Posterior cingulate gyrus (tissue), 11 donors: Measurements from ENCODE around the gene MPRIP.
"Not testable (repeated sequence)": the region's sequence is repeated elsewhere in the genome, so short reads cannot be mapped to it uniquely, and the experiment has no call there.

Source experiments
- DNase-seq, 10 donors: peaks; one replicate each; pipeline versions ENCODE4 v3.0.0 to v3.0.0-alpha.2; 2020 to 2021; ENCODE audit warnings: mixed read lengths in 3 of 10
- intact Hi-C: fragments of 100-400 bp; cut with DNase I; formaldehyde crosslinking; loops from one replicate; pipeline ENCODE4 v1.15.1; 2023

The MPRIP gene

GRCh38 chr17:17170346-17170985, 128.2 kb downstream of the MPRIP start:
- intact Hi-C loops, result no loop called here
- peak in 2 of 10 donors; percentile 57 to 77 for DNase-seq

GRCh38 chr17:17171186-17171585, 128.9 kb downstream of the MPRIP start:
- intact Hi-C loops, result no loop called here
- peak in 1 of 10 donors; percentile 35 for DNase-seq

- intact Hi-C loops, result no loop called here
These were observed 130.0 kb downstream of the MPRIP start for GRCh38 chr17:17172001-17172939.

GRCh38 chr17:17172990-17173389, 130.7 kb downstream of the MPRIP start:
- intact Hi-C loops, result no loop called here
- peak in 3 of 10 donors; percentile 5 to 59 (median 30) for DNase-seq

More at GRCh38 chr17:17172001-17172939, 130.0 kb downstream of the MPRIP start:
- DNase-seq, result peak in 3 of 10 donors; percentile 44 to 78 (median 72)

- peak in 2 of 10 donors; percentile 61 to 64 for DNase-seq
- intact Hi-C loops, result no loop called here
These were observed 131.7 kb downstream of the MPRIP start for GRCh38 chr17:17173921-17174320.

- DNase-seq, result peak in 2 of 10 donors; percentile 25 to 61
These were observed 133.1 kb downstream of the MPRIP start for GRCh38 chr17:17175340-17175739.

GRCh38 chr17:17175917-17176316, 133.7 kb downstream of the MPRIP start:
- intact Hi-C loops, result no loop called here
- DNase-seq, result peak in 2 of 10 donors; percentile 53 to 66

More at GRCh38 chr17:17175340-17175739, 133.1 kb downstream of the MPRIP start:
- intact Hi-C loops, result no loop called here

- DNase-seq, result peak in 1 of 10 donors; percentile 49
- intact Hi-C loops, result no loop called here
These were observed 134.1 kb downstream of the MPRIP start for GRCh38 chr17:17176341-17176740.

- peak in 2 of 10 donors; percentile 19 to 34 for DNase-seq
- intact Hi-C loops, result no loop called here
These were observed 134.9 kb downstream of the MPRIP start for GRCh38 chr17:17177176-17177575.

- DNase-seq, result peak in 2 of 10 donors; percentile 0 to 56
- intact Hi-C loops, result no loop called here
These were observed 137.1 kb downstream of the MPRIP start for GRCh38 chr17:17179371-17179827.

GRCh38 chr17:17180141-17180603, 137.9 kb downstream of the MPRIP start:
- intact Hi-C loops, result no loop called here
- peak in 8 of 10 donors; percentile 47 to 94 (median 68) for DNase-seq

GRCh38 chr17:17180741-17181525, 138.7 kb downstream of the MPRIP start:
- intact Hi-C loops, result no loop called here
- peak in 2 of 10 donors; percentile 56 to 60 for DNase-seq

GRCh38 chr17:17181666-17182597, 139.7 kb downstream of the MPRIP start:
- DNase-seq, result peak in 2 of 10 donors; percentile 49 to 52
- intact Hi-C loops, result no loop called here

GRCh38 chr17:17182598-17183136, 140.4 kb downstream of the MPRIP start:
- DNase-seq, result peak in 2 of 10 donors; percentile 22 to 65
- intact Hi-C loops, result no loop called here

GRCh38 chr17:17183744-17184143, 141.5 kb downstream of the MPRIP start:
- intact Hi-C loops, result no loop called here
- peak in 1 of 10 donors; percentile 20 for DNase-seq

GRCh38 chr17:17184985-17185757, 142.9 kb downstream of the MPRIP start:
- DNase-seq, result peak in 2 of 10 donors; percentile 41 to 57
- intact Hi-C loops, result not testable (repeated sequence)

GRCh38 chr17:17186051-17186450, 143.8 kb downstream of the MPRIP start:
- peak in 2 of 10 donors; percentile 52 to 60 for DNase-seq
- intact Hi-C loops, result no loop called here
